Progenitor cell of endocrine pancreas (in vitro differentiated cells): ENCODE data around the gene LRRC27. TPM values are rescaled to one million over a fixed set of nuclear protein-coding genes. Genes with fewer than 3 reads are reported as not detected.

Source experiments
- DNase-seq: peaks from one replicate; pipeline ENCODE4 v3.0.0; 2021; ENCODE audit warnings: low spot score; ENCODE audit not compliant: unreplicated experiment
- H3K27ac Mint-ChIP-seq: 2 replicates; pipeline ENCODE4 v1.8.0; 2021; ENCODE audit warnings: mild to moderate bottlenecking, moderate library complexity, mixed read lengths
- H3K27me3 Mint-ChIP-seq: 2 replicates; pipeline ENCODE4 v1.8.0; 2021; ENCODE audit warnings: mixed read lengths
- H3K36me3 Mint-ChIP-seq: 2 replicates; pipeline ENCODE4 v1.8.0; 2022; ENCODE audit warnings: mixed read lengths; ENCODE audit not compliant: insufficient read depth
- H3K4me1 Mint-ChIP-seq: 2 replicates; pipeline ENCODE4 v1.8.0; 2021; ENCODE audit warnings: low read depth, mixed read lengths
- H3K4me3 Mint-ChIP-seq: 2 replicates; pipeline ENCODE4 v1.8.0; 2021; ENCODE audit warnings: low read depth, mild to moderate bottlenecking, moderate library complexity, mixed read lengths
- H3K9me3 Mint-ChIP-seq: 2 replicates; pipeline ENCODE4 v1.8.0; 2021; ENCODE audit warnings: low read depth, mixed read lengths
- total RNA-seq: library from RNA; stranded (reverse); gene quantifications from 2 replicates; pipeline ENCODE4 v1.2.1, GENCODE V29; 2021
- TF ChIP-seq, protein P1 (sequence below): fragments of 200-600 bp; sonication (generic); IDR thresholded peaks from one replicate; pipeline ENCODE4 v1.5.0; 2021; ENCODE audit warnings: antibody characterized with exemption, mild to moderate bottlenecking; ENCODE audit not compliant: unreplicated experiment

Gene LRRC27
- total RNA-seq, 1 donor from 2014 or later = 22.1 TPM

DNA sequence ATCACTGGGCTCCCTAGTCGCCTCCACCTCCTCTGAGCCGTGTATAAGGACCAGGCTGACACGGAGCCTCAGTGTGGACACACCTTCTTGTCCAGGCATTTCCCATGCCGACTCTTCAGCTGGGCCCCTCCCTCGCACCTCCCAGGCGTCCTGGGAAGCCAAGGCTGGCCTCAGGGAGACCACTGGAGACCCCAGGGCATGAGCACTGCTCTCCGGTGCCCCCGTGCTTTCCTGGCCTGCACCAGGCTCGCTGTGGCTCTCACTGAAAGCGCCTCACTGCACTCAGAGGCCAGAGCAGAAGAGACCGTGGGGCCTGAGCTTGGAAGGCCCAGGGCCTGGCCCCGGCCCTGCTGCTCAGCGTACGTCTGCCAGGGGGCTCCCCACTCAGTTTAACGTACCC is 31.4 kb downstream of the LRRC27 start:
- Mint-ChIP-seq H3K4me3 (no peak overlapping the region), H3K4me1 (no peaks in the 10 kb centered on the region), H3K27ac (peak overlapping the region; percentile 49), H3K36me3 (peaks cover 23% of the 10 kb centered on the region), H3K27me3 (no peaks in the 10 kb centered on the region), H3K9me3 (no peaks in the 10 kb centered on the region)
- TF ChIP-seq, protein P1, sequence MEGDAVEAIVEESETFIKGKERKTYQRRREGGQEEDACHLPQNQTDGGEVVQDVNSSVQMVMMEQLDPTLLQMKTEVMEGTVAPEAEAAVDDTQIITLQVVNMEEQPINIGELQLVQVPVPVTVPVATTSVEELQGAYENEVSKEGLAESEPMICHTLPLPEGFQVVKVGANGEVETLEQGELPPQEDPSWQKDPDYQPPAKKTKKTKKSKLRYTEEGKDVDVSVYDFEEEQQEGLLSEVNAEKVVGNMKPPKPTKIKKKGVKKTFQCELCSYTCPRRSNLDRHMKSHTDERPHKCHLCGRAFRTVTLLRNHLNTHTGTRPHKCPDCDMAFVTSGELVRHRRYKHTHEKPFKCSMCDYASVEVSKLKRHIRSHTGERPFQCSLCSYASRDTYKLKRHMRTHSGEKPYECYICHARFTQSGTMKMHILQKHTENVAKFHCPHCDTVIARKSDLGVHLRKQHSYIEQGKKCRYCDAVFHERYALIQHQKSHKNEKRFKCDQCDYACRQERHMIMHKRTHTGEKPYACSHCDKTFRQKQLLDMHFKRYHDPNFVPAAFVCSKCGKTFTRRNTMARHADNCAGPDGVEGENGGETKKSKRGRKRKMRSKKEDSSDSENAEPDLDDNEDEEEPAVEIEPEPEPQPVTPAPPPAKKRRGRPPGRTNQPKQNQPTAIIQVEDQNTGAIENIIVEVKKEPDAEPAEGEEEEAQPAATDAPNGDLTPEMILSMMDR = no peak
- no peak for DNase-seq

DNA sequence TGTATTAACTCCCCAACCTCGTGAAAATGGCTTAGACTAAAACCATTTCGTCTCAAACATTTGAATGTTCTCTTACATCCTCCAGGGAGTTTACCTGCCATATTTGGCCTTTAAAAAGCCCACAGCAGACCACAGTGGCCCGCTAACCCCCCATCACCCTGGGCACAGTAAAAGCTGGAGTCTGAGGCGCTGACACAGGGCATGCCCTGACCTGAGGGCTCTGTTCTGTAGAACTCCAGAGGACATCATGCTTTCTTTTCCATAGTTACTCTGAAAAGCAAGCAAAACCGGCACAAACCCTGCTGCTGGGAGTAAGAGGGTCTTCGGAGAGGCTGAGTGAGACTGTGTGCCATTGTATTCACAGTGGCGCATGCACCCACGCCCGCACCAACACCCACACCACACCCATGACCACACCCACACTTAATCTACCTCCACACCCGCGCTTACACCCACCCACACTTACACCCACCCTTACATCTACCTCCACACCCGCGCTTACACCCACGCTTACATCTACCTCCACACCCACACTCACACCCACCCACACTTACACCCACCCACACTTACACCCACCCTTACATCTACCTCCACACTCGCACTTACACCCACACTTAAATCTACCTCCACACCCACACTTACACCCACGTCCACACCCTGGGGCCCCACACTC is 32.1 kb downstream of the LRRC27 start:
- DNase-seq = no peak
- peaks cover 30% of the 10 kb centered on the region for H3K36me3 Mint-ChIP-seq
- no peaks in the 10 kb centered on the region for H3K9me3 Mint-ChIP-seq
- no peak overlapping the region for H3K27ac Mint-ChIP-seq
- H3K27me3 Mint-ChIP-seq = no peaks in the 10 kb centered on the region
- TF ChIP-seq, protein P1 = no peak
- H3K4me3 Mint-ChIP-seq = no peak overlapping the region
- no peaks in the 10 kb centered on the region for H3K4me1 Mint-ChIP-seq

DNA sequence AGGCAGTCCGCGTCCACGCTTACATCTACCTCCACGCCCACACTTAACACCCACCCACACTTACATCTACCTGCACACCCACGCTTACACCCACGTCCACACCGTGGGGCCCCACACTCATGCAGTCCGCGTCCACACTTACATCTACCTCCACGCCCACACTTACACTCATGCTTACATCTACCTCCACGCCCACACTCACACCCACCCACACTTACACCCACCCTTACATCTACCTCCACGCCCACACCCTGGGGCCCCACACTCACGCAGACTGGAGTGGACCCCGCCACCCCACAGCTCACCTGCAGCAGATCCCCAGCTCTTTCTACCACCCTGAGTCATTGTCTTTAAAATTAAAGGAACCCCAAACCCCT is 32.6 kb downstream of the LRRC27 start:
- TF ChIP-seq, protein P1 = no peak
- H3K4me1 Mint-ChIP-seq = no peaks in the 10 kb centered on the region
- no peaks in the 10 kb centered on the region for H3K9me3 Mint-ChIP-seq
- no peak for DNase-seq
- H3K36me3 Mint-ChIP-seq = peaks cover 33% of the 10 kb centered on the region
- H3K27ac Mint-ChIP-seq = peak overlapping the region; percentile 56
- no peaks in the 10 kb centered on the region for H3K27me3 Mint-ChIP-seq
- H3K4me3 Mint-ChIP-seq = no peak overlapping the region

- H3K27ac Mint-ChIP-seq = peak overlapping the region; percentile 56
- peaks cover 33% of the 10 kb centered on the region for H3K36me3 Mint-ChIP-seq
- no peaks in the 10 kb centered on the region for H3K27me3 Mint-ChIP-seq
- DNase-seq = no peak
- H3K9me3 Mint-ChIP-seq = no peaks in the 10 kb centered on the region
- TF ChIP-seq, protein P1 = no peak
- H3K4me3 Mint-ChIP-seq = no peak overlapping the region
- H3K4me1 Mint-ChIP-seq = no peaks in the 10 kb centered on the region
Measured at GRCh38 chr10:132365102-132365501, 33.1 kb downstream of the LRRC27 start.

GRCh38 chr10:132366006-132366405 is 34.0 kb downstream of the LRRC27 start:
- peaks cover 33% of the 10 kb centered on the region for H3K36me3 Mint-ChIP-seq
- no peaks in the 10 kb centered on the region for H3K27me3 Mint-ChIP-seq
- no peaks in the 10 kb centered on the region for H3K9me3 Mint-ChIP-seq

More at GRCh38 chr10:132366006-132366405, 34.0 kb downstream of the LRRC27 start:
- H3K27ac Mint-ChIP-seq = no peak overlapping the region
- no peaks in the 10 kb centered on the region for H3K4me1 Mint-ChIP-seq
- no peak for DNase-seq
- TF ChIP-seq, protein P1 = no peak
- no peak overlapping the region for H3K4me3 Mint-ChIP-seq
